Neural crest cell (in vitro differentiated cells): Measurements from ENCODE around the gene GNAZ. TPM values are rescaled to one million over a fixed set of nuclear protein-coding genes. Genes with fewer than 3 reads are reported as not detected.
A peak's percentile ranks its signal among the peaks of the same experiment; 100 is the strongest.

Experiments used
- DNase-seq: peaks from one replicate; pipeline ENCODE4 v3.0.0; 2021; ENCODE audit warnings: low read depth, mixed read lengths, low spot score
- H3K27ac Mint-ChIP-seq: one replicate; pipeline ENCODE4 v1.8.0; 2021; ENCODE audit warnings: mild to moderate bottlenecking, mixed read lengths; ENCODE audit not compliant: unreplicated experiment
- H3K27me3 Mint-ChIP-seq: 2 replicates; pipeline ENCODE4 v1.8.0; 2021; ENCODE audit warnings: low read depth, mild to moderate bottlenecking, mixed read lengths
- H3K36me3 Mint-ChIP-seq: 2 replicates; pipeline ENCODE4 v1.8.0; 2021; ENCODE audit warnings: low read depth, mild to moderate bottlenecking, mixed read lengths
- H3K4me1 Mint-ChIP-seq: 2 replicates; pipeline ENCODE4 v1.8.0; 2021; ENCODE audit warnings: mixed read lengths
- H3K4me3 Mint-ChIP-seq: one replicate; pipeline ENCODE4 v1.8.0; 2021; ENCODE audit warnings: mild to moderate bottlenecking, mixed read lengths
- H3K9me3 Mint-ChIP-seq: 2 replicates; pipeline ENCODE4 v1.8.0; 2021; ENCODE audit warnings: mixed read lengths
- CTCF ChIP-seq: fragments of 200-600 bp; sonication (generic); conservative IDR thresholded peaks from 2 replicates; pipeline ENCODE4 v1.5.0; 2021; ENCODE audit warnings: antibody characterized with exemption, mild to moderate bottlenecking
- total RNA-seq: library from RNA; stranded (reverse); gene quantifications from 2 replicates; pipeline ENCODE4 v1.2.1, GENCODE V29; 2021

The GNAZ gene
- total RNA-seq, 1 donor from 2014 or later: 25.2 TPM

- Mint-ChIP-seq H3K4me3 (no peak overlapping the region), H3K9me3 (no peaks in the 10 kb centered on the region), H3K27me3 (no peaks in the 10 kb centered on the region), H3K27ac (no peak overlapping the region), H3K4me1 (peaks cover 12% of the 10 kb centered on the region), H3K36me3 (no peaks in the 10 kb centered on the region)
- no peak for TF ChIP-seq CTCF
- no peak for DNase-seq
These were observed 20.1 kb downstream of the GNAZ start for GRCh38 chr22:23090457-23090835.

GRCh38 chr22:23091760-23092159, 21.4 kb downstream of the GNAZ start:
- no peaks in the 10 kb centered on the region for H3K36me3 Mint-ChIP-seq
- TF ChIP-seq CTCF: no peak
- no peak overlapping the region for H3K27ac Mint-ChIP-seq

GRCh38 chr22:23092217-23092955, 22.1 kb downstream of the GNAZ start:
- no peak for DNase-seq
- no peaks in the 10 kb centered on the region for H3K36me3 Mint-ChIP-seq
- peaks cover 11% of the 10 kb centered on the region for H3K4me1 Mint-ChIP-seq
- H3K27ac Mint-ChIP-seq: no peak overlapping the region
- no peak for TF ChIP-seq CTCF
- H3K27me3 Mint-ChIP-seq: no peaks in the 10 kb centered on the region
- no peak overlapping the region for H3K4me3 Mint-ChIP-seq
- no peaks in the 10 kb centered on the region for H3K9me3 Mint-ChIP-seq

More at GRCh38 chr22:23091760-23092159, 21.4 kb downstream of the GNAZ start:
- H3K4me3 Mint-ChIP-seq: no peak overlapping the region
- peaks cover 12% of the 10 kb centered on the region for H3K4me1 Mint-ChIP-seq
- no peaks in the 10 kb centered on the region for H3K27me3 Mint-ChIP-seq
- no peaks in the 10 kb centered on the region for H3K9me3 Mint-ChIP-seq
- DNase-seq: no peak

GRCh38 chr22:23093051-23093788, 22.9 kb downstream of the GNAZ start:
- no peak for DNase-seq
- TF ChIP-seq CTCF: no peak
- Mint-ChIP-seq H3K27ac (peak overlapping the region; percentile 84), H3K4me1 (peaks cover 6% of the 10 kb centered on the region), H3K27me3 (no peaks in the 10 kb centered on the region), H3K4me3 (peak overlapping the region; percentile 15), H3K36me3 (no peaks in the 10 kb centered on the region), H3K9me3 (no peaks in the 10 kb centered on the region)

GRCh38 chr22:23094260-23094659, 23.9 kb downstream of the GNAZ start:
- H3K4me1 Mint-ChIP-seq: peaks cover 6% of the 10 kb centered on the region
- no peak overlapping the region for H3K4me3 Mint-ChIP-seq
- H3K9me3 Mint-ChIP-seq: no peaks in the 10 kb centered on the region
- no peak overlapping the region for H3K27ac Mint-ChIP-seq
- H3K27me3 Mint-ChIP-seq: no peaks in the 10 kb centered on the region
- DNase-seq: no peak
- no peaks in the 10 kb centered on the region for H3K36me3 Mint-ChIP-seq
- TF ChIP-seq CTCF: no peak
